Measurements from ENCODE around the gene DFFB.

GRCh38 chr1:3883194-3883925, 26.1 kb downstream of the DFFB start:
- TF ChIP-seq, protein P1, sequence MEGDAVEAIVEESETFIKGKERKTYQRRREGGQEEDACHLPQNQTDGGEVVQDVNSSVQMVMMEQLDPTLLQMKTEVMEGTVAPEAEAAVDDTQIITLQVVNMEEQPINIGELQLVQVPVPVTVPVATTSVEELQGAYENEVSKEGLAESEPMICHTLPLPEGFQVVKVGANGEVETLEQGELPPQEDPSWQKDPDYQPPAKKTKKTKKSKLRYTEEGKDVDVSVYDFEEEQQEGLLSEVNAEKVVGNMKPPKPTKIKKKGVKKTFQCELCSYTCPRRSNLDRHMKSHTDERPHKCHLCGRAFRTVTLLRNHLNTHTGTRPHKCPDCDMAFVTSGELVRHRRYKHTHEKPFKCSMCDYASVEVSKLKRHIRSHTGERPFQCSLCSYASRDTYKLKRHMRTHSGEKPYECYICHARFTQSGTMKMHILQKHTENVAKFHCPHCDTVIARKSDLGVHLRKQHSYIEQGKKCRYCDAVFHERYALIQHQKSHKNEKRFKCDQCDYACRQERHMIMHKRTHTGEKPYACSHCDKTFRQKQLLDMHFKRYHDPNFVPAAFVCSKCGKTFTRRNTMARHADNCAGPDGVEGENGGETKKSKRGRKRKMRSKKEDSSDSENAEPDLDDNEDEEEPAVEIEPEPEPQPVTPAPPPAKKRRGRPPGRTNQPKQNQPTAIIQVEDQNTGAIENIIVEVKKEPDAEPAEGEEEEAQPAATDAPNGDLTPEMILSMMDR (conservative IDR thresholded peaks at IDR 0.05; ENCODE audit: low read depth, low read length) = no peak
- no peak for TF ChIP-seq EZH2 (IDR thresholded peaks at IDR 0.05; ENCODE audit: low read length, unreplicated experiment)
